IPS DF 6.9 (cell line): Measurements from ENCODE around the gene LATS2.

Experiments used
- DNase-seq: peaks from one replicate; pipeline ENCODE4 v3.0.0-alpha.2; 2013; ENCODE audit warnings: low read depth, low spot score
- H3K27ac ChIP-seq: one replicate; pipeline ENCODE4 v1.5.1; 2013; ENCODE audit warnings: low read length, control low read depth
- H3K27me3 ChIP-seq: 2 replicates; pipeline ENCODE4 v1.6.1; 2013; ENCODE audit warnings: mild to moderate bottlenecking, low read length; ENCODE audit not compliant: control insufficient read depth, insufficient read depth
- H3K36me3 ChIP-seq: 2 replicates; pipeline ENCODE4 v1.6.1; 2013; ENCODE audit warnings: low read length; ENCODE audit not compliant: control insufficient read depth, insufficient read depth
- H3K4me1 ChIP-seq: 2 replicates; pipeline ENCODE4 v1.6.1; 2013; ENCODE audit warnings: low read length; ENCODE audit not compliant: control insufficient read depth, insufficient read depth
- H3K4me3 ChIP-seq: 2 replicates; pipeline ENCODE4 v1.5.1; 2013; ENCODE audit warnings: mild to moderate bottlenecking, low read length
- H3K9me3 ChIP-seq: 2 replicates; pipeline ENCODE4 v1.6.1; 2013; ENCODE audit warnings: low read length, inconsistent platforms; ENCODE audit not compliant: control insufficient read depth, insufficient read depth
- WGBS: extraction: QIAGEN DNeasy Blood & Tissue Kit; methylation state at CpG from one replicate; pipeline ENCODE4 v1.1.7; 2013; ENCODE audit warnings: mixed read lengths, missing lambda C conversion rate; ENCODE audit not compliant: insufficient read length, insufficient coverage; 5-methylcytosine and 5-hydroxymethylcytosine counted together

The LATS2 gene

DNA sequence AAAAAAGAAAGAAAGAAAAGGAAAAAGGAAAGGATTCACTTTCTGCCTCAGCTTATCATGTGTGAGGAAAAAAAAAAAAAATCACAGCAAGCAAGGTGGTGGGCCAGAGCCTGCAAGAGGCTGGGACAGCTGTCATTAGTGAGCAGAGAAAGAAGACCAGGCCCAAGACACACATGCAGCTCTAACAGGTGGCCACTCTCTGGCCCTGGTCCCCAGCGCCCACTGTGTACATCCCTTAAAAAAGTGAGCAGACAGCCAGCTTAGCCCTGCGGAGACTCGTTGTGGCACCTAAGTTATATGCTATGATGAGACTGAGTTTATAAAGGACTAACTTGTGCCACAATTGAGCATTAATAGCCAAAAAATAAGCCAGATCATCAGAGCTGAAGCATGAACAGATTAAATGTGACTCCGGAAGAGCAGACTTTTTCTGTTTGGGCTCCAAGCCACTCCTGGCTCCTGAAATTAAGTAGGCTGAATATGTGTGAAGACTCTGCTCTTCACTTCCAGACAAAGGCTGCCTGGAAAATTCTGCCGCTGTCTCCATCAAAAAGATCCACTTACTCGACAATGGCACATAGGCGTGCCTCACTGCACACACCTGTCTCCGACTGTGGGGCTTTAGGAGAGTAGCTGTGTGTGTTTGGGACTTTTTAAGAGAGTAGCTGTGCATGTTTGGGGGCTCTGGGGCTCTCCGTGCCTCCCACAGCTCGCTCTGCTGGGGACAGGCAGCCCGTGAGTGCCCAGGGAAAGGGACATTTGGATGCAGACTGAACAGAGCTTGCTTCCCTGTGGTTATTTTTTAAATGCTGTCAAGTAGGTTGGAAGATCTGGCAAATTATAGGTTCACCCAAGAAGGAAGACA lies 55.0 kb downstream of the LATS2 start:
- Histone ChIP-seq H3K27me3 (no peaks in the 10 kb centered on the region), H3K4me1 (no peaks in the 10 kb centered on the region; the same call in 1 of the 2 replicates), H3K36me3 (no peaks in the 10 kb centered on the region), H3K27ac (no peak overlapping the region), H3K4me3 (no peak overlapping the region), H3K9me3 (no peaks in the 10 kb centered on the region)
- no peak for DNase-seq
- no CpG with 5 or more reads among the region's 11 CpGs for WGBS

DNA sequence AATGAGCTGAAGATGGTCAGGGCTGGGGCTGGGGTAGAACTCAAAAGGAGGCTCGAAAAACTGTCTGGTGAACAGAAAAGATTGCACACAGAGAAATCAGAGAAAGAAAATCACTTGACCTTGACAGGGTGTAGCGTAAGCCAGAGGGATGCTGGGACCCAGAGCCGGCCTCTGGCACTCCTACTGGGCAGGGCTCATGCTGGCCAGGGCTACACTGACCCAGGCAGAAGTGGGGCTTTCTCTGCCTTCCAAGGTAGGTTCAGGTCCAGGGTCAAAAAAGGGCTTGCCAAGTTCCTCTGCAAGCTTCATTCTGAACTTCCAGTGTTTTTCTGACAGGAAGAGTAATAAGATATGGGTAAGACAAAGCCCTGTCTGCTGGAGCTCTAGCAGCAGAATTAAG lies 56.2 kb downstream of the LATS2 start:
- H3K4me3 ChIP-seq, result no peak overlapping the region
- no peaks in the 10 kb centered on the region for H3K36me3 ChIP-seq
- H3K4me1 ChIP-seq, result no peaks in the 10 kb centered on the region; the same call in 1 of the 2 replicates
- no CpG with 5 or more reads among the region's 3 CpGs for WGBS
- H3K27me3 ChIP-seq, result no peaks in the 10 kb centered on the region
- H3K27ac ChIP-seq, result no peak overlapping the region
- no peak for DNase-seq
- H3K9me3 ChIP-seq, result no peaks in the 10 kb centered on the region

DNA sequence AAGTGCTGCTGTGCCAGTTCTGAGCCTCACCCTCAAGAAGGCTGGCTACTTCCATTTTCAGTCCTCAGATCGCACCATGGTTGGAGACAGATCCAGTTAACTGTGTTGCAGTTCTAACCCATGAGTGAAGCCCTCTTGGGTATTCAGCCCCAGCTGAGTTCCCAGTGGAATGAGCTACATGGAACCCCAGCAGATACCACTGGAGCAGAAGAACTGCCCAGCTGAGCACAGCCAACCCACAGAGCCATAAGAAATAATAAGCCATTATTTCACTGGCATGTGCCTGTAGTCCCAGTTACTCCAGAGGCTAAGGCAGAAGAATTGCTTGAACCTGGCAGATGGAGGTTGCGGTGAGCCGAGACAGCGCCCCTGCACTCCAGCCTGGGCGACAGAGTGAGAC lies 59.9 kb downstream of the LATS2 start:
- Histone ChIP-seq H3K4me1 (peaks cover 9% of the 10 kb centered on the region), H3K4me3 (no peak overlapping the region), H3K9me3 (no peaks in the 10 kb centered on the region), H3K27me3 (no peaks in the 10 kb centered on the region), H3K36me3 (no peaks in the 10 kb centered on the region; the same call in 1 of the 2 replicates), H3K27ac (no peak overlapping the region)
- WGBS, result no CpG with 5 or more reads among the region's 5 CpGs
- no peak for DNase-seq

DNA sequence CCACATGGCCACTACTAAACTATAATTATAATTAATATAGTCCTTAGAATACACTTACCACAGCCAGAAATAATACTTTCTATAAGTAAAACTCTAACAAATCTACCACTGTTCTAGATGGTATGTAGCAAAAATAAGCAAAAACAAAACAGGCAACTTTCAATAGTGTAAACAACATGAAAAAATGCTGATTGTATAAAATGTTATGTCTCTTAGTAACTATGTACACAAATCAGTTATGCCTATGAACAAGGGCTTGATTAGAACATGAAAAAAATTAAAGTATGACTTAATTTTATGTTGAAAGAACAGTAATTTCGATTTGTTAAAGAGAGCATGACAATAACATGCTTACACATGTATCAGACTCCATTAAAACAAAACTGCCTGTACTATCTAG lies 60.7 kb downstream of the LATS2 start:
- Histone ChIP-seq H3K36me3 (no peaks in the 10 kb centered on the region; the same call in 1 of the 2 replicates), H3K9me3 (no peaks in the 10 kb centered on the region), H3K4me3 (no peak overlapping the region), H3K27me3 (no peaks in the 10 kb centered on the region), H3K27ac (no peak overlapping the region), H3K4me1 (peaks cover 9% of the 10 kb centered on the region)
- no peak for DNase-seq
- no CpG with 5 or more reads among the region's 1 CpG for WGBS

DNA sequence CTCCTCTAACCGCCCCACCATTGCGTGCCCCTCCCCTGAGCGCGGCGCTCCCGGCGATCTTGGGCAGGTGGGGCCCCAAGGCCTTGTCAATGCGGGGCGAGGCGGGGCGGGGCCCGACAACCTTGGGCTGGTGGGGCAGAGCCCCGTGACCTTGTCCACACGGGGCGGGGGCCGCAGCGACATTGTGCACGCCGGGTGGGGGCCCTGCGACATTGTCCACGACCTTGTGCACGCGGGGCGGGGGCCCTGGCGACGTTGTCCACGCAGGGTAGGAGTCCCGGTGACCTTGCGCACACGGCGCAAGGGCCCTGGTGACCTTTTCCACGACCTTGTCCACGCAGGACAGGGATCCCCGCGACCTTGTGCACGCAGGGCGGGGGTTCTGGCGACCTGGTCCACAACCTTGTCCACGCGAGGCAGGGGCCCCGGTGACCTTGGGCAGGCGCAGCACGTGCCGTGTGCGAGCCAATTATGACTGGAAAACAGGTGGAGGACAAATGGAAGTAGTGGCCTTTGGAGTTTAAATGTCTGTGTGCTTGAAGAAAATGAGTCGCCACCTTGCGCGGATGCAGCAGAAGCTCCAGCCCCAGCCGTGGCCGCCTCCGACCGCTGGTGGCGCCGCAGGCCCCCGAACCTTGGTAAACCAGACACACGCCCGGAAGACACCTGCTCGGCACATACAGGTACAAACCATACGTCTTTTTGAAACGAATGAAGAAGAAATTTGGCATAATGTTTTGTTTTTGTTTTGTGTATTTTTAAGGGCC lies 62.6 kb downstream of the LATS2 start:
- peaks cover 9% of the 10 kb centered on the region for H3K4me1 ChIP-seq
- H3K27me3 ChIP-seq, result no peaks in the 10 kb centered on the region
- H3K4me3 ChIP-seq, result no peak overlapping the region
- DNase-seq, result no peak
- no peaks in the 10 kb centered on the region for H3K9me3 ChIP-seq
- H3K36me3 ChIP-seq, result no peaks in the 10 kb centered on the region; the same call in 1 of the 2 replicates
- WGBS, result no CpG with 5 or more reads among the region's 60 CpGs
- no peak overlapping the region for H3K27ac ChIP-seq

DNA sequence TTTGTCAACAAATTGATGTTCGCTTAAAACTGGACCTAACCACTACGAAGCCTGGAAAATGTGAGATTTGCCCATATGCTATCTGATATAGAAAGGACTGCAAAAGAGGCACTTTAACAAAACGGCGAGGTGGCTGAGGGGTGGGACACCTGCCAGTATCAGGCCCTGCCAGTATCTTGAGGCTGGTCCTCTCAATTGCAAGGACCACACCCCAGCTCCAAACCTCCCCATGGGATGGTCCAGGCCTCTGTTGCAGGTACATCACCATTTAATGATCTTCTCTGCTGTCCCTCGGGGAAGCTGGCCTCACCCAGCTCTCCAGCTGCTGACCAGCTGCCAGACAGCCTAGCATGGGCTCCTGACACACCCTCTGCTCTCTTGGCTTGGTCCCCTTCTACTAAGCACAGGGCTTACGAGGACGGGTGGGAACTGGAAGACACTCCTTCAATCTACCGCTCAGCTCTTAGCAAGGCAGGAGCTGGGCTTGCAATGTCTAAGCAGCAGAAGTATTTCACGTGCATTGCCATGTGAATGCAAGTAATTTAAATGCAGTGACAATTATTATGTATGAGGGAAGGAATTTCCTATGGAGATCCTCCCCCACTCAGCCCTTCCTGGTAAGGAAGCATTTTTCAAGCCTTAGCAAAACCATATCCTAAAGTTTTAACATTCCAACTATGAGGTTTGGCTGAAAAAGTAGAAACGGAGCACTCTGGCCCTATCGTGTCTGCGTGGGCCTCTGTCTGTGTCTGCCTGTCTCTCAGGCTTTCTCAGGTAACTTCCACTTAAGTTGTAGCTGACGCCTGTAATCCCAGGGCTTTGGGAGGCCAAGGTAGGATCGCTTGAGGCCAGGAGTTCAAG lies 63.9 kb downstream of the LATS2 start:
- WGBS, result no CpG with 5 or more reads among the region's 14 CpGs
- Histone ChIP-seq H3K4me1 (peaks cover 9% of the 10 kb centered on the region), H3K27ac (no peak overlapping the region), H3K36me3 (no peaks in the 10 kb centered on the region; the same call in 1 of the 2 replicates), H3K9me3 (no peaks in the 10 kb centered on the region), H3K4me3 (no peak overlapping the region), H3K27me3 (no peaks in the 10 kb centered on the region)
- DNase-seq, result no peak

DNA sequence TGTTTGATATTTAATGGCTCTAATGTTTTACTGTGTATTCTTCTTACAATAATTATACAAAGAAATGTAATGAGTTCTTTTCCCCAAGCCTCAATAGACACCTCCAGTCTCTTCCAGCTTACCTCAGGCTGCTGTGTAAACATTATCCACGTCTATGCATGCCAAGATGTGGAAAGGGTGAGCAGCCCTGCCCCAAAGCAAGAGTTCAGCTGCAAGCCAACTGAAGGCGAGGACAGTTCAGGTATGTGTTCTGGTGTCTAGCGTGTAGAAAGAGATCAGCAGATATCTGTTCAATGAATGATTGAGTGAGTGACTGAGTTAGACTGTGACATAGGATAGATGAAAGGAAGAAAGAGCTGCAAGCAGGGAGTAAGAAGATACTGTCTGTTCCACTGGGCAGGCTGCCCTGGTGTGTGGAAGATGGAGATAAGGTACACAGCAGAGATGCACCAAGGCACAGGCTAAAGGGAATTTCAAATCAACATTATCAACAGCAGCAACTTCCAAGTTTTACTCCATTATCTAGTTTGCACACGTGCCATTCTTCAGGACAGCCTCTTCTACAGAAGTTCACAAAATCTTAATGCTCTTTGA lies 66.0 kb downstream of the LATS2 start:
- no CpG with 5 or more reads among the region's 4 CpGs for WGBS
- Histone ChIP-seq H3K4me3 (no peak overlapping the region), H3K4me1 (peaks cover 9% of the 10 kb centered on the region), H3K27me3 (no peaks in the 10 kb centered on the region), H3K9me3 (no peaks in the 10 kb centered on the region), H3K27ac (no peak overlapping the region), H3K36me3 (no peaks in the 10 kb centered on the region; the same call in 1 of the 2 replicates)
- no peak for DNase-seq

DNA sequence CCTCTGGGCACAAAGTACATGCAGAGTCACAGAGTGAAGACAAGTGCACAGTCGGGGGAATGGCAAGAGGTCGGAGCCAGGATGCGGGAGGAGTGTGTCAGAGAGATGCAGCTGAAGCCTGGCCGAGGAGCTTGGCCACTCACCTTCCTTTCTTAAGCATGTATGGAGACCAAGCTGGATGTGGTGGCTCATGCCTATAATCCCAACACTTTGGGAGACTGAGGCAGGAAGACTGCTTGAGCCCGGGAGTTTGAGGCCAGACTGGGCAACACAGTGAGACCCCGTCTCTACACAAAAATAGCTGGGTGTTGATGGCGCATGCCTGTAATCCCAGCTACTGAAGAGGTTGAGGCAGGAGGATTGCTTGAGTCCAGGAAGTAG lies 67.0 kb downstream of the LATS2 start:
- DNase-seq, result no peak
- Histone ChIP-seq H3K4me3 (no peak overlapping the region), H3K36me3 (peaks cover 1% of the 10 kb centered on the region; the same call in 1 of the 2 replicates), H3K9me3 (no peaks in the 10 kb centered on the region), H3K27ac (no peak overlapping the region), H3K4me1 (peaks cover 9% of the 10 kb centered on the region), H3K27me3 (no peaks in the 10 kb centered on the region)
- no CpG with 5 or more reads among the region's 7 CpGs for WGBS

DNA sequence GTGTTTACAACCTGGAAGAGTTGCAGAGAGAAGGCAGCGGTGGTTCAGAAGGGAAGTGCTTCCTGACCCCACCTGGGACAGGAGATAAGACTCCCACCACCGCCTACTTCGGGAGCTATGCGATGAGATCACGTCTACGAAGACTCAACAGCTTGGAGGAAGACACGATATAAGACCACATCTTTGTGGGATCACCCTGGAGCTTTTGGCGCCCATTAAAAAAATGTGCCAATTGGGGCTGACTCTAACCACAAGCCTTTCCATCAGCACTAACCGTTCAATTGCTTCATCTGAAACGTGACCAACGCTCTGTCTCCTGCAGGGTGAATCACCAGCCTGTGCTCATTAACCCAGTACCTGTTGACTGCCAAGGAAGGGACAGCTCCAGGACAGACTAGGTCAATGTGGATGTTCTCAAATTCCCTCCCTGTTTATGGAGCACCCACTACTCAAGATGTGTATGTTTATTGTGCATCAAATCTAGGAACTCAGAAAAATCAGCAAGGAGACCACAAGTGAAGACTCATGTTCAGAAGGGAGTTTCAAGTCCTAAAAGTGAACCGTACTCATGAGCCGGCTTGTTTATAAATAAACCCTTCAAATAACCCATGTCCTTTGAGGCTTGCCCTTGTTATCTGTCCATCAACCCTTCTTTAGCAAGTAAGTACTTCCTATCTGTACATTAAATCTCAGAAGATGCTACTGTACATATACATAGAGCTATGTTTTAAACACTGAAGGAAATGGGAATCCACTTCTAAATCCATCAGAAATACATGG lies 67.5 kb downstream of the LATS2 start:
- H3K27me3 ChIP-seq, result no peaks in the 10 kb centered on the region
- no CpG with 5 or more reads among the region's 13 CpGs for WGBS
- H3K36me3 ChIP-seq, result peaks cover 5% of the 10 kb centered on the region; the same call in 1 of the 2 replicates
- H3K4me3 ChIP-seq, result no peak overlapping the region
- H3K4me1 ChIP-seq, result peaks cover 9% of the 10 kb centered on the region
- H3K27ac ChIP-seq, result no peak overlapping the region
- DNase-seq, result no peak
- H3K9me3 ChIP-seq, result no peaks in the 10 kb centered on the region
